ENCODE data around the gene NADK. TPM values are rescaled to one million over a fixed set of nuclear protein-coding genes. Genes with fewer than 3 reads are reported as not detected.

The NADK gene
- total and polyA plus RNA-seq, 10 of the 15 experiments (the other 5 are each of a cell fraction or from before 2014, with no cell fraction given): 1.1 to 93.2 (median 46.9) TPM

DNA sequence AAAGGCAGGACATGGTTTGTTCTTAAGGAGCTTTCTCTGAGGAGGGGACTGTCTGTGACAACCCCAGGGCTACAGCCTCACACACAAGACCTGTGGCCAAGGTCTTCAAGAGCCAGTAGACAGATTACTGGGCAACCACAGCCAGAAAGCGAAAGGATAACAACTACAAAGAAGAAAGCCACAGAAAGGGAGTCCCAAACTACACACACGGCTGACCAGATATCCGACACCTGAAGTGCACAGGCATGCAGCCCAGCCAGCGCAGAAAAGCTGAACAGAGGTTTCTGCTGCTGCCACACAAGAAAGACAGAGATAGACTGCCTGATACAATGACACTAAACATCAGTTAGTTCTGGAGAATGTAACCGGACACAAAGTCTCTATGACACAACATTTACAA, 21.4 kb upstream of the NADK start (continued):
- TF ChIP-seq NFYB (IDR thresholded peaks at IDR 0.05; ENCODE audit: insufficient read depth, low read depth, low read length) (no peak), ZBTB11 (CRISPR knock-in tag; IDR thresholded peaks at IDR 0.05) (no peak), CBFB (IDR thresholded peaks at IDR 0.05; ENCODE audit: low read depth) (peak; percentile 89), FOXK2 (IDR thresholded peaks at IDR 0.05) (no peak), IKZF1 (conservative IDR thresholded peaks at IDR 0.05) (no peak), CTCF (IDR thresholded peaks at IDR 0.05 in 2 of 3, conservative IDR thresholded peaks at IDR 0.05 in 1 of 3; ENCODE audit: control insufficient read depth in 2 of 3, extremely low read depth in 1 of 3, insufficient read depth in 1 of 3, low read depth in 3 of 3, low read length in 3 of 3) (no peak), CREB1 (IDR thresholded peaks at IDR 0.05; ENCODE audit: low read depth) (0 out of 2 replicates have a peak, but pooled peaks have one; percentile 41), JUNB (IDR thresholded peaks at IDR 0.05) (peak; percentile 41; the same call in 1 of the 2 replicates), E2F4 (IDR thresholded peaks at IDR 0.05; ENCODE audit: low read depth, low read length) (no peak), RCOR1 (conservative IDR thresholded peaks at IDR 0.05; ENCODE audit: low read depth, low read length) (0 out of 2 replicates have a peak, but pooled peaks have one; percentile 58), SPI1 (IDR thresholded peaks at IDR 0.05; ENCODE audit: borderline replicate concordance, insufficient read depth, low read depth, low read length) (no peak), CBX5 (IDR thresholded peaks at IDR 0.05; ENCODE audit: low read depth) (no peak; the same call in 1 of the 2 replicates), ZNF592 (IDR thresholded peaks at IDR 0.05) (no peak), RELB (IDR thresholded peaks at IDR 0.05; ENCODE audit: low read depth) (no peak)
- TF ChIP-seq, protein P1, sequence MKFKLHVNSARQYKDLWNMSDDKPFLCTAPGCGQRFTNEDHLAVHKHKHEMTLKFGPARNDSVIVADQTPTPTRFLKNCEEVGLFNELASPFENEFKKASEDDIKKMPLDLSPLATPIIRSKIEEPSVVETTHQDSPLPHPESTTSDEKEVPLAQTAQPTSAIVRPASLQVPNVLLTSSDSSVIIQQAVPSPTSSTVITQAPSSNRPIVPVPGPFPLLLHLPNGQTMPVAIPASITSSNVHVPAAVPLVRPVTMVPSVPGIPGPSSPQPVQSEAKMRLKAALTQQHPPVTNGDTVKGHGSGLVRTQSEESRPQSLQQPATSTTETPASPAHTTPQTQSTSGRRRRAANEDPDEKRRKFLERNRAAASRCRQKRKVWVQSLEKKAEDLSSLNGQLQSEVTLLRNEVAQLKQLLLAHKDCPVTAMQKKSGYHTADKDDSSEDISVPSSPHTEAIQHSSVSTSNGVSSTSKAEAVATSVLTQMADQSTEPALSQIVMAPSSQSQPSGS (IDR thresholded peaks at IDR 0.05; ENCODE audit: low read length): no peak
